ENCODE results near the gene PALB2. TPM values are rescaled to one million over a fixed set of nuclear protein-coding genes. Genes with fewer than 3 reads are reported as not detected.
A peak's percentile ranks its signal among the peaks of the same experiment; 100 is the strongest.
"Not testable (repeated sequence)": the region's sequence is repeated elsewhere in the genome, so short reads cannot be mapped to it uniquely, and the experiment has no call there.

The PALB2 gene
- total RNA-seq, 1 donor from 2014 or later = 4.9 TPM

- intact Hi-C loops (cut with DNase I) = no loop called here
- ATAC-seq (no peak), DNase-seq (ENCODE audit: missing footprints) (no peak)
These were observed 10.9 kb upstream of the PALB2 start for GRCh38 chr16:23651943-23652468.

- DNase-seq (ENCODE audit: missing footprints) = no peak
- intact Hi-C loops (cut with DNase I) = no loop called here
- ATAC-seq = no peak
These were observed 9.7 kb upstream of the PALB2 start for GRCh38 chr16:23650674-23651416.

GRCh38 chr16:23642246-23642774, 1.2 kb upstream of the PALB2 start:
- ATAC-seq = no peak
- intact Hi-C loops (cut with DNase I) = no loop called here
- DNase-seq (ENCODE audit: missing footprints) = no peak

GRCh38 chr16:23640615-23640930, 537 bp downstream of the PALB2 start:
- no peak for ATAC-seq
- DNase-seq (ENCODE audit: missing footprints) = no peak
- intact Hi-C loops (cut with DNase I) = loop anchor here (2.0 kb wide), 1 partner anchor 84 kb away; the partner anchor contains the start of genes EARS2 and UBFD1

- ATAC-seq (no peak), DNase-seq (ENCODE audit: missing footprints) (no peak)
- intact Hi-C loops (cut with DNase I) = no loop called here
These were observed 5.2 kb downstream of the PALB2 start for GRCh38 chr16:23635958-23636357.

GRCh38 chr16:23634461-23635036, 6.6 kb downstream of the PALB2 start:
- ATAC-seq (no peak), DNase-seq (ENCODE audit: missing footprints) (no peak)
- intact Hi-C loops (cut with DNase I) = no loop called here

- ATAC-seq; intact Hi-C loops (cut with DNase I): not testable (repeated sequence)
These were observed 9.2 kb downstream of the PALB2 start for GRCh38 chr16:23631874-23632273.

GRCh38 chr16:23629516-23629915, 11.6 kb downstream of the PALB2 start:
- ATAC-seq (no peak), DNase-seq (ENCODE audit: missing footprints) (no peak)
- intact Hi-C loops (cut with DNase I) = no loop called here

More at GRCh38 chr16:23631874-23632273, 9.2 kb downstream of the PALB2 start:
- not testable (repeated sequence) for DNase-seq (ENCODE audit: missing footprints)

GRCh38 chr16:23624092-23624491, 17.0 kb downstream of the PALB2 start:
- intact Hi-C loops (cut with DNase I) = no loop called here
- ATAC-seq (no peak), DNase-seq (ENCODE audit: missing footprints) (no peak)

- intact Hi-C loops (cut with DNase I) = no loop called here
- no peak for DNase-seq (ENCODE audit: missing footprints)
- ATAC-seq = no peak
These were observed 25.3 kb downstream of the PALB2 start for GRCh38 chr16:23615805-23616204.

- intact Hi-C loops (cut with DNase I) = no loop called here
- no peak for DNase-seq (ENCODE audit: missing footprints)
- ATAC-seq = no peak
These were observed 29.2 kb downstream of the PALB2 start for GRCh38 chr16:23611936-23612335.

- ATAC-seq; DNase-seq (ENCODE audit: missing footprints); intact Hi-C loops (cut with DNase I): not testable (repeated sequence)
These were observed 30.2 kb downstream of the PALB2 start for GRCh38 chr16:23610905-23611304.

GRCh38 chr16:23609929-23610328, 31.2 kb downstream of the PALB2 start:
- ATAC-seq (no peak), DNase-seq (ENCODE audit: missing footprints) (no peak)
- intact Hi-C loops (cut with DNase I) = no loop called here

- ATAC-seq (no peak), DNase-seq (ENCODE audit: missing footprints) (no peak)
- intact Hi-C loops (cut with DNase I) = no loop called here
These were observed 32.9 kb downstream of the PALB2 start for GRCh38 chr16:23608194-23608593.

GRCh38 chr16:23607726-23608125, 33.4 kb downstream of the PALB2 start:
- no peak for DNase-seq (ENCODE audit: missing footprints)
- intact Hi-C loops (cut with DNase I) = no loop called here
- ATAC-seq = no peak

- intact Hi-C loops (cut with DNase I) = loop anchor here (2.0 kb wide), 1 partner anchor 40 kb away; the partner anchor contains the start of genes EARS2 and UBFD1
- DNase-seq (ENCODE audit: missing footprints) (no peak), ATAC-seq (peak; percentile 35)
These were observed 43.9 kb downstream of the PALB2 start for GRCh38 chr16:23597003-23597756.

- ATAC-seq (peak; percentile 98), DNase-seq (ENCODE audit: missing footprints) (peak; percentile 97)
- intact Hi-C loops (cut with DNase I) = loop anchor here (2.0 kb wide), 1 partner anchor 39 kb away; the partner anchor contains the start of genes EARS2 and UBFD1
These were observed 45.0 kb downstream of the PALB2 start, which contains the start of gene NDUFAB1 for GRCh38 chr16:23595951-23596720. Gene NDUFAB1, minus strand, starts transcription at chr16:23596316. Its CDS starts 26 bp downstream, at chr16:23596290.

GRCh38 chr16:23595246-23595950, 45.7 kb downstream of the PALB2 start:
- DNase-seq (ENCODE audit: missing footprints) (no peak), ATAC-seq (no peak)
- intact Hi-C loops (cut with DNase I) = no loop called here

All from Right ventricle myocardium inferior (tissue), 1 donor.